Liver (tissue), 9 donors: Measurements from ENCODE around the gene FOXK2. TPM values are rescaled to one million over a fixed set of nuclear protein-coding genes. Genes with fewer than 3 reads are reported as not detected.

Experiments
- DNase-seq: peaks from one replicate; pipeline ENCODE4 v3.0.0-alpha.2; 2017; ENCODE audit warnings: low spot score
- H3K27ac ChIP-seq, 2 donors: one replicate each; pipeline ENCODE4 v1.7.0; 2013; ENCODE audit warnings: inconsistent platforms in 2 of 2, low read length in 2 of 2, control low read depth in 1 of 2, low read depth in 1 of 2, mild to moderate bottlenecking in 1 of 2
- H3K27me3 ChIP-seq, 4 donors: one replicate each; pipeline versions ENCODE4 v1.6.1 to v1.7.0; 2013; ENCODE audit warnings: low read length in 3 of 4, inconsistent platforms in 1 of 4, mild to moderate bottlenecking in 1 of 4, moderate library complexity in 1 of 4; ENCODE audit not compliant: control insufficient read depth in 4 of 4, insufficient read depth in 4 of 4
- H3K36me3 ChIP-seq, 4 donors: one replicate each; pipeline versions ENCODE4 v1.6.1 to v1.7.0; 2013; ENCODE audit warnings: low read length in 3 of 4, mild to moderate bottlenecking in 3 of 4, low read depth in 1 of 4, moderate library complexity in 1 of 4; ENCODE audit not compliant: control insufficient read depth in 4 of 4, insufficient read depth in 3 of 4
- H3K4me1 ChIP-seq, 4 donors: one replicate each; pipeline versions ENCODE4 v1.6.1 to v1.7.0; 2013; ENCODE audit warnings: low read length in 3 of 4, mild to moderate bottlenecking in 3 of 4, moderate library complexity in 1 of 4; ENCODE audit not compliant: control insufficient read depth in 4 of 4, insufficient read depth in 4 of 4
- H3K4me3 ChIP-seq, 3 donors: one replicate each; pipeline versions ENCODE4 v1.6.1 to v1.7.0; 2013; ENCODE audit warnings: low read length in 3 of 3, control low read depth in 1 of 3, low read depth in 1 of 3, mild to moderate bottlenecking in 1 of 3
- H3K9ac ChIP-seq, 2 donors: one replicate each; pipeline ENCODE4 v1.7.0; 2013; ENCODE audit warnings: low read length in 2 of 2, mild to moderate bottlenecking in 2 of 2, moderate library complexity in 2 of 2, control low read depth in 1 of 2, low read depth in 1 of 2
- H3K9me3 ChIP-seq, 4 donors: one replicate each; pipeline versions ENCODE4 v1.6.1 to v1.7.0; 2013; ENCODE audit warnings: low read length in 3 of 4; ENCODE audit not compliant: control insufficient read depth in 4 of 4
- CTCF ChIP-seq: fragments of 150-350 bp; IDR thresholded peaks from 2 replicates; pipeline ENCODE4 v1.5.1; 2017; ENCODE audit warnings: improper control_type of control experiment, low read depth, low read length; ENCODE audit not compliant: missing input control
- EGR1 ChIP-seq, 2 donors: IDR thresholded peaks; 2 replicates each; pipeline ENCODE4 v1.6.1; 2016 to 2018; ENCODE audit warnings: antibody characterized with exemption in 2 of 2, low read depth in 2 of 2
- FOXA1 ChIP-seq: IDR thresholded peaks from 2 replicates; pipeline ENCODE4 v1.6.1; 2016; ENCODE audit warnings: antibody characterized with exemption
- FOXA2 ChIP-seq: IDR thresholded peaks from 2 replicates; pipeline ENCODE4 v1.6.1; 2016; ENCODE audit warnings: antibody characterized with exemption
- GABPA ChIP-seq, 2 donors: IDR thresholded peaks in 1 of 2; conservative IDR thresholded peaks in 1 of 2; 2 replicates each; pipeline ENCODE4 v1.6.1; 2016; ENCODE audit warnings: antibody characterized with exemption in 2 of 2, mild to moderate bottlenecking in 1 of 2, moderate library complexity in 1 of 2
- HNF4A ChIP-seq, 2 donors: conservative IDR thresholded peaks; 2 replicates each; pipeline ENCODE4 v1.6.1; 2016; ENCODE audit warnings: antibody characterized with exemption in 2 of 2, mild to moderate bottlenecking in 2 of 2
- HNF4G ChIP-seq: IDR thresholded peaks from 2 replicates; pipeline ENCODE4 v1.6.1; 2016; ENCODE audit warnings: antibody characterized with exemption
- JUND ChIP-seq, 2 donors: IDR thresholded peaks; 2 replicates each; pipeline ENCODE4 v1.6.1; 2016; ENCODE audit warnings: antibody characterized with exemption in 2 of 2
- NR2F2 ChIP-seq: IDR thresholded peaks from 2 replicates; pipeline ENCODE4 v1.6.1; 2016; ENCODE audit warnings: antibody characterized with exemption
- RAD21 ChIP-seq, 2 donors: IDR thresholded peaks; 2 replicates each; pipeline ENCODE4 v1.6.1; 2016; ENCODE audit warnings: antibody characterized with exemption in 2 of 2, mild to moderate bottlenecking in 2 of 2
- REST ChIP-seq: IDR thresholded peaks from 2 replicates; pipeline ENCODE4 v1.6.1; 2016; ENCODE audit warnings: antibody characterized with exemption, mild to moderate bottlenecking
- RXRA ChIP-seq, 2 donors: IDR thresholded peaks; 2 replicates each; pipeline ENCODE4 v1.6.1; 2017 to 2018; ENCODE audit warnings: antibody characterized with exemption in 2 of 2, mild to moderate bottlenecking in 1 of 2
- SP1 ChIP-seq: IDR thresholded peaks from 2 replicates; pipeline ENCODE4 v1.6.1; 2018; ENCODE audit warnings: antibody characterized with exemption, mild to moderate bottlenecking
- TAF1 ChIP-seq: conservative IDR thresholded peaks from 2 replicates; pipeline ENCODE4 v1.6.1; 2016; ENCODE audit warnings: antibody characterized with exemption, mild to moderate bottlenecking
- YY1 ChIP-seq: IDR thresholded peaks from 2 replicates; pipeline ENCODE4 v1.6.1; 2016; ENCODE audit warnings: antibody characterized with exemption, mild to moderate bottlenecking
- WGBS: extraction: QIAGEN DNeasy Blood & Tissue Kit; methylation state at CpG from one replicate; pipeline ENCODE4 v1.1.7; 2013; 5-methylcytosine and 5-hydroxymethylcytosine counted together
- polyA plus RNA-seq, 2 donors: library from polyadenylated mRNA; stranded (reverse) in 1 of 2; unstranded in 1 of 2; fragments of 200-250 nt in 1 of 2; fragments of >200 nt in 1 of 2; fragmentation: Nextera tagmentation in 1 of 2; extraction: Ambion mirVana in 1 of 2; gene quantifications; one replicate each; pipeline versions ENCODE4 v1.2.1 to v1.2.3, GENCODE V29; 2013 to 2015
- total RNA-seq, 2 donors: library from RNA; depleted of rRNA; stranded (reverse); fragments of >200 nt; gene quantifications; one replicate each; pipeline ENCODE4 v1.2.3, GENCODE V29; 2014
- TF ChIP-seq, protein P1 (sequence below): IDR thresholded peaks from 2 replicates; pipeline ENCODE4 v1.6.1; 2016; ENCODE audit warnings: antibody characterized with exemption
- TF ChIP-seq, protein P2 (sequence below): IDR thresholded peaks from 2 replicates; pipeline ENCODE4 v1.6.1; 2016; ENCODE audit warnings: antibody characterized with exemption
- TF ChIP-seq, protein P3 (sequence below): IDR thresholded peaks from 2 replicates; pipeline ENCODE4 v1.6.1; 2016; ENCODE audit warnings: antibody characterized with exemption
- donor health status: healthy.
- donor health status: healthy.
- donor health status: healthy.
- donor health status: healthy.
- donor health status: healthy.

FOXK2 gene
- total and polyA plus RNA-seq, 4 donors: 3.1 to 16.2 (median 10.8) TPM

DNA sequence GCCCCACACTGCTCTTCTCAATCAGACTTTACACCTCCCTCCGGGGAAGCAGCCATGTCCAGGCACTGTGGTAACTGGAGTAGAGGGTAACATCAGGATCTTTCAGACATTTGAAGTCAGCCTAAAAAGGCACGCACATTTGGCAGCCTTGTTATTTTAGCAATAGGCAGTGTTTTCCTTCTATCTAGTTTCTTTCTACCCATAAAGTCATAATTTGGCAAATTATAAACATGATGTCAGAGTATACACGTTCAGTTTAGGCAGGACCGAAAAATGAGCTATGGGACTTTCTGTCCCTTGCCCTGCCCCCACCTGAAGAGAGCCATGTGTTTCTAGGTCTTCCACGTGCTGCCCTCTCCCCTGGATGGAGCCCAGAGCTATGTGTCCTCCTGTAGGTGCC, 39.9 kb upstream of the FOXK2 start:
- DNase-seq: no peak
- H3K4me3 ChIP-seq: no peak overlapping the region
- no peaks in the 10 kb centered on the region for H3K27me3 ChIP-seq
- no peak overlapping the region for H3K9ac ChIP-seq
- WGBS: 89% methylated on average over 5 of the region's 5 CpGs
- TF ChIP-seq SP1 (no peak), HNF4G (no peak), FOXA1 (no peak)
- TF ChIP-seq, protein P1, sequence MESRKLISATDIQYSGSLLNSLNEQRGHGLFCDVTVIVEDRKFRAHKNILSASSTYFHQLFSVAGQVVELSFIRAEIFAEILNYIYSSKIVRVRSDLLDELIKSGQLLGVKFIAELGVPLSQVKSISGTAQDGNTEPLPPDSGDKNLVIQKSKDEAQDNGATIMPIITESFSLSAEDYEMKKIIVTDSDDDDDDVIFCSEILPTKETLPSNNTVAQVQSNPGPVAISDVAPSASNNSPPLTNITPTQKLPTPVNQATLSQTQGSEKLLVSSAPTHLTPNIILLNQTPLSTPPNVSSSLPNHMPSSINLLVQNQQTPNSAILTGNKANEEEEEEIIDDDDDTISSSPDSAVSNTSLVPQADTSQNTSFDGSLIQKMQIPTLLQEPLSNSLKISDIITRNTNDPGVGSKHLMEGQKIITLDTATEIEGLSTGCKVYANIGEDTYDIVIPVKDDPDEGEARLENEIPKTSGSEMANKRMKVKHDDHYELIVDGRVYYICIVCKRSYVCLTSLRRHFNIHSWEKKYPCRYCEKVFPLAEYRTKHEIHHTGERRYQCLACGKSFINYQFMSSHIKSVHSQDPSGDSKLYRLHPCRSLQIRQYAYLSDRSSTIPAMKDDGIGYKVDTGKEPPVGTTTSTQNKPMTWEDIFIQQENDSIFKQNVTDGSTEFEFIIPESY: no peak
- TF ChIP-seq, protein P2, sequence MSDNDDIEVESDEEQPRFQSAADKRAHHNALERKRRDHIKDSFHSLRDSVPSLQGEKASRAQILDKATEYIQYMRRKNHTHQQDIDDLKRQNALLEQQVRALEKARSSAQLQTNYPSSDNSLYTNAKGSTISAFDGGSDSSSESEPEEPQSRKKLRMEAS: no peak
- H3K4me1 ChIP-seq: peaks cover 2 to 11% (median 8%) of the 10 kb centered on the region in 4 donors
- no peak overlapping the region for H3K27ac ChIP-seq
- H3K36me3 ChIP-seq: peaks cover 9 to 49% (median 15%) of the 10 kb centered on the region in 4 donors
- H3K9me3 ChIP-seq: no peaks in the 10 kb centered on the region

- Histone ChIP-seq H3K9me3 (no peaks in the 10 kb centered on the region), H3K4me3 (no peak overlapping the region), H3K36me3 (peaks cover 9 to 47% (median 15%) of the 10 kb centered on the region in 4 donors), H3K9ac (no peak overlapping the region), H3K27me3 (no peaks in the 10 kb centered on the region), H3K27ac (no peak overlapping the region), H3K4me1 (peaks cover 2 to 11% (median 8%) of the 10 kb centered on the region in 4 donors)
- TF ChIP-seq, protein P3, sequence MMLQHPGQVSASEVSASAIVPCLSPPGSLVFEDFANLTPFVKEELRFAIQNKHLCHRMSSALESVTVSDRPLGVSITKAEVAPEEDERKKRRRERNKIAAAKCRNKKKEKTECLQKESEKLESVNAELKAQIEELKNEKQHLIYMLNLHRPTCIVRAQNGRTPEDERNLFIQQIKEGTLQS: no peak
- TF ChIP-seq YY1: no peak
- no peak for TF ChIP-seq TAF1
- TF ChIP-seq, protein P2: no peak
- TF ChIP-seq RXRA (IDR thresholded peaks at IDR 0.05): no peak
- no peak for TF ChIP-seq HNF4A (conservative IDR thresholded peaks at IDR 0.05)
- TF ChIP-seq RAD21 (IDR thresholded peaks at IDR 0.05): no peak
- no peak for TF ChIP-seq FOXA2
- no peak for TF ChIP-seq GABPA (IDR thresholded peaks at IDR 0.05 in 1 of 2, conservative IDR thresholded peaks at IDR 0.05 in 1 of 2)
- TF ChIP-seq NR2F2: no peak
- TF ChIP-seq HNF4G: no peak
- TF ChIP-seq JUND (IDR thresholded peaks at IDR 0.05): no peak
- TF ChIP-seq SP1: no peak
- no peak for TF ChIP-seq FOXA1
- TF ChIP-seq EGR1 (IDR thresholded peaks at IDR 0.05; ENCODE audit: low read depth in 2 of 2): no peak
- TF ChIP-seq, protein P1: no peak
- TF ChIP-seq REST: no peak
- no peak for TF ChIP-seq CTCF
- DNase-seq: no peak
- 98% methylated on average over 9 of the region's 9 CpGs for WGBS
These were observed 39.2 kb upstream of the FOXK2 start for GRCh38 chr17:82480318-82480717.
